Uterus (tissue), 4 donors: Measurements from ENCODE around the gene GSE1. TPM values are rescaled to one million over a fixed set of nuclear protein-coding genes. Genes with fewer than 3 reads are reported as not detected.

Experiments used
- DNase-seq, 2 donors: peaks; one replicate each; pipeline ENCODE4 v3.0.0-alpha.2; 2019 to 2020
- H3K27ac ChIP-seq, 2 donors: fragments of 200-600 bp; sonication (generic); 1 replicate in 1 of 2; 2 replicates in 1 of 2; pipeline ENCODE4 v1.5.1; 2016 to 2018
- H3K27me3 ChIP-seq, 2 donors: fragments of 200-600 bp; sonication (generic); one replicate each; pipeline ENCODE4 v1.5.1; 2018 to 2019; ENCODE audit warnings: control low read depth in 1 of 2
- H3K36me3 ChIP-seq, 2 donors: fragments of 200-600 bp; sonication (generic); one replicate each; pipeline ENCODE4 v1.5.1; 2019; ENCODE audit warnings: control low read depth in 1 of 2
- H3K4me1 ChIP-seq, 2 donors: fragments of 200-600 bp; sonication (generic); one replicate each; pipeline ENCODE4 v1.5.1; 2018 to 2019; ENCODE audit warnings: control low read depth in 1 of 2
- H3K4me3 ChIP-seq, 2 donors: fragments of 200-600 bp; sonication (generic); 1 replicate in 1 of 2; 2 replicates in 1 of 2; pipeline ENCODE4 v1.5.1; 2018 to 2019; ENCODE audit warnings: mild to moderate bottlenecking in 1 of 2
- H3K9me3 ChIP-seq, 2 donors: fragments of 200-600 bp; sonication (generic); one replicate each; pipeline ENCODE4 v1.5.1; 2019; ENCODE audit warnings: control low read depth in 1 of 2
- POLR2A ChIP-seq, 2 donors: fragments of 450-650 bp; IDR thresholded peaks; one replicate each; pipeline ENCODE4 v1.6.1; 2016; ENCODE audit warnings: antibody characterized with exemption in 2 of 2, mild to moderate bottlenecking in 1 of 2, moderate library complexity in 1 of 2
- intact Hi-C: fragments of 100-400 bp; cut with DNase I; formaldehyde crosslinking; loops from one replicate; pipeline ENCODE4 v1.15.1; 2023; ENCODE audit warnings: low total_unique reads
- total RNA-seq, 4 donors: library from RNA; depleted of rRNA in 3 of 4; stranded (reverse); fragments of >200 nt in 3 of 4; gene quantifications; one replicate each; pipeline versions ENCODE4 v1.1.0 to v1.2.4, GENCODE V29; 2014 to 2023
- TF ChIP-seq, protein P1 (sequence below), 4 experiments: fragments of 200-600 bp in 2 of 4; fragments of 450-650 bp in 2 of 4; sonication (generic) in 2 of 4; IDR thresholded peaks; one replicate each; pipeline ENCODE4 v1.5.1; 2016 to 2019; ENCODE audit warnings: antibody characterized with exemption in 4 of 4, mild to moderate bottlenecking in 2 of 4, moderate library complexity in 1 of 4
- donor health status: DM: yes; HTN: yes; CAD: no.

Gene GSE1
- total RNA-seq, 4 donors from 2014 or later, result 32.6 to 128 (median 73.9) TPM

DNA sequence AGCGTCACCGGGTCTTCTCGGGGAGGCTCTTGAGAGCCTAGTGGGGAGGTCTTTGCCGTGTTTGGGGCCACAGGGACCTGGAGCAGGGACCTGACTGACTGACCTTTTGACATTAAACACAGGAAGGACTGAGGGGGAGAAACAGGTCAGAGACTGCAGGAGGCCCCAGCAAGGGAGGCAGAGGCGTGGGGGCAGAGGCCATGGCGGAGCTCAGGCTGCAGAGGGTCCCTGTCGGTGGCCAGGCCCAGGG is 41.6 kb upstream of the GSE1 start:
- TF ChIP-seq, protein P1, sequence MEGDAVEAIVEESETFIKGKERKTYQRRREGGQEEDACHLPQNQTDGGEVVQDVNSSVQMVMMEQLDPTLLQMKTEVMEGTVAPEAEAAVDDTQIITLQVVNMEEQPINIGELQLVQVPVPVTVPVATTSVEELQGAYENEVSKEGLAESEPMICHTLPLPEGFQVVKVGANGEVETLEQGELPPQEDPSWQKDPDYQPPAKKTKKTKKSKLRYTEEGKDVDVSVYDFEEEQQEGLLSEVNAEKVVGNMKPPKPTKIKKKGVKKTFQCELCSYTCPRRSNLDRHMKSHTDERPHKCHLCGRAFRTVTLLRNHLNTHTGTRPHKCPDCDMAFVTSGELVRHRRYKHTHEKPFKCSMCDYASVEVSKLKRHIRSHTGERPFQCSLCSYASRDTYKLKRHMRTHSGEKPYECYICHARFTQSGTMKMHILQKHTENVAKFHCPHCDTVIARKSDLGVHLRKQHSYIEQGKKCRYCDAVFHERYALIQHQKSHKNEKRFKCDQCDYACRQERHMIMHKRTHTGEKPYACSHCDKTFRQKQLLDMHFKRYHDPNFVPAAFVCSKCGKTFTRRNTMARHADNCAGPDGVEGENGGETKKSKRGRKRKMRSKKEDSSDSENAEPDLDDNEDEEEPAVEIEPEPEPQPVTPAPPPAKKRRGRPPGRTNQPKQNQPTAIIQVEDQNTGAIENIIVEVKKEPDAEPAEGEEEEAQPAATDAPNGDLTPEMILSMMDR (IDR thresholded peaks at IDR 0.05), result no peak
- no peak for TF ChIP-seq POLR2A (IDR thresholded peaks at IDR 0.05)
- no peaks in the 10 kb centered on the region for H3K9me3 ChIP-seq
- intact Hi-C loops, result no loop called here

DNA sequence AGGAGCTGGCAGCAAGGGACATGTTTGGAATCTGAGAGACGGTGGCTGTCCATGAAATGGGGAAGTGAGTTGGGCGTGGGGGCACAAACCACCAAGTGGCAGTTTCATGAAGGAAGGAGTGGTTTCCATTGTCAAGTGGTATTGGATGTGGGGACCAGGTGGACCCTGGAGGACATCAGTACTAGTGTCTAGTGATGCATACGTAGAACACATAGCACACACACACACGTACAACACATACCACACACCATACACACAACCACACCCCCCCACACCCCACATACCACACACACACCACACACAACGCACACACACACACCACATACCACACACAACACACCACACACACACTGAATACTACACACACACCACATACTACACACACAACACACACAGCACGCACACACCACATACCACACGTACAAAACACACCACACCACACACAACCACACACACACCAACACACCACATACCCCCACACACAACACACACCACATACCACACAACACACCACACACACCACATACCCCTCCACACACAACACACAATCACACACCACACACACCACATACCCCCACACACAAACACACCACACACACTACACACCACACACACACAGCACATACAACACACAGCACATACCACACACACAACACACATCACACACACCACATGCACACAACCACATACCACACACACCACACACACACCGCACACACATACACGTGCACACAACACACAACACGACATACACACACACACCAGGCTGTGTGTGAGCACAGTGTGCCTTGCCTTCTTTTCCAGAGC is 41.1 kb upstream of the GSE1 start:
- no peaks in the 10 kb centered on the region for H3K27me3 ChIP-seq
- no peak overlapping the region for H3K27ac ChIP-seq
- DNase-seq, result no peak
- no peaks in the 10 kb centered on the region for H3K9me3 ChIP-seq
- no peaks in the 10 kb centered on the region for H3K36me3 ChIP-seq
- intact Hi-C loops, result no loop called here
- H3K4me3 ChIP-seq, result no peak overlapping the region
- peaks cover 0 to 18% of the 10 kb centered on the region in 2 donors for H3K4me1 ChIP-seq
- TF ChIP-seq POLR2A (IDR thresholded peaks at IDR 0.05), result no peak
- TF ChIP-seq, protein P1 (IDR thresholded peaks at IDR 0.05), result no peak

More for the DNA sequence above, 41.6 kb upstream of the GSE1 start:
- peaks cover 0 to 18% of the 10 kb centered on the region in 2 donors for H3K4me1 ChIP-seq
- H3K27ac ChIP-seq, result no peak overlapping the region
- H3K36me3 ChIP-seq, result no peaks in the 10 kb centered on the region
- no peak overlapping the region for H3K4me3 ChIP-seq
- H3K27me3 ChIP-seq, result no peaks in the 10 kb centered on the region
- DNase-seq, result no peak

DNA sequence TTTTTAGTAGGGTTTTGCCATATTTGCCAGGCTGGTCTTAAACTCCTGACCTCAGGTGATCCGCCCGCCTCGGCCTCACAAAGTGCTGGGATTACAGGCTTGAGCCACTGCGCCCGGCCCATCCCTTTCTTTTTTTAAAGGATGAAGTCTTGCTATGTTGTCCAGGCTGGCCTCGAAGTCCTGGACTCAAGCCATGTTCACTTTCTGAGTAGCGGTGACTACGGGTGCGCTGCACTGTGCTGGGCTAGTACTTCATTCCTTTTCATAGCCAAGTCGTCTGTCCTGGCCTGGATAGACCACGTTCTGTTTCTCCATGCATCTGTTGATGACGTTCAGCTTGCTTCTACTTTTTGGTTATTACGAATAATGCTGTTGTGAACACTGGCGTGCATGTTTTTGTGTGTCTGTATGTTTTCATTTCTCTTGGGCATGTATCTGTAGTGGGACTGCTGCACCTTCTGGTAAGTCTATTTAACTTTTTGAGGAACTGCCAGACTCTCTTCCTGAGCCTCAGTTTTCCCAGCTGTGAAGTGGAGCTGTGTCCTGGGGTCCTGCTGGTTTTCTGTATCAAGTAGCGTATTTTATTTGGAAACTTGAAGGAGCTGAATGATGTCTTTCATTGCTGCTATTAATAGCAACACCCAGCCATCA is 40.0 kb upstream of the GSE1 start:
- TF ChIP-seq POLR2A (IDR thresholded peaks at IDR 0.05), result no peak
- Histone ChIP-seq H3K27ac (peak overlapping the region; percentile 62 to 67), H3K4me1 (peaks cover 0 to 18% of the 10 kb centered on the region in 2 donors), H3K9me3 (no peaks in the 10 kb centered on the region), H3K4me3 (no peak overlapping the region), H3K27me3 (no peaks in the 10 kb centered on the region), H3K36me3 (no peaks in the 10 kb centered on the region)
- DNase-seq, result no peak
- intact Hi-C loops, result no loop called here

DNA sequence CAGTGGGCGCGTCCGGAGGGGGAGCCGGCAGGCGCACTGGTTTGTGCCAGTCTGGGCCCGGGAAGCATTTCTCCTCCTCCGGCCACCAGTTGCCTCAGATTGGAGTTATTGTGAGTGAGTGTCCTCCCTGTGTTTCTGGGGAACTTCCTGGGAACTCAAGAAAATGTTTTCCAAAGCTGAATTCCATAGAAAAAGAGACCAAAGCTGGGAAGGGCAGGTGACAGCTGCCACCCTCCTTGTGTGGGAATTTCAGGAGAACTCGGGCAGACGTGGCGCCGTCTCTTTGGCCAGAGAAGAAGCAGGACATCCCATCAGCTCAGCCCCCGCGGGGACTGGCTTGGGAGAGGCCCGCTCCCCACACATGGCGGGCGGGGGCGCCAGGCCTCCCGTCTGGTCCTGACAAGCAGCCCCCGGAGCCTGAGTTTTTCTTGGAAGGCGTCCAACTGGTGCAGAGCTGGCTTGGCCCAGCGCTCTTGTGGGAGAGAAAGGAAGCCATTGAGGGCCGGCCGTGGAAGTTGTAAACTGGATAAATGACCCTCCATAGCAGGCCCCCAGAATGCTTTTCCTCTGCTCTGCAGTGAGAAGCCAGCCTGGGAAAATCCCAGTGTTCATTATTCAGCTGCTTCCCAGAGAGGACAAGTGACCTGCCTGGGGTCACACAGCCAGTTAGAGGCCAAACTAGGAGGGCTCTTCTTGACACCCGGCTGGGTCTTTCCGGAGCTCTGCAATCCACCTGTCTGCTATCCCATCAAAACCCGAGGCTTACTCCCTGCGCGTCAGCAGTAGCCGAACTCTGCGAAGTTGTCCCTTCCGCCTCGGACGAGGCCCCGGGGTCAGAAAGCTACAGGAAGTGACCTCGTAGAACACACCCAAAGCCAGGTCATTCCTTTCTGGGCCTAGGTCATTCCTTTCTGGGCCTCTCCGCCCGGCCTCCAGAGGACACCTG is 39.2 kb upstream of the GSE1 start:
- no peak for TF ChIP-seq POLR2A (IDR thresholded peaks at IDR 0.05)
- TF ChIP-seq, protein P1 (IDR thresholded peaks at IDR 0.05), result no peak
- peaks cover 0 to 18% of the 10 kb centered on the region in 2 donors for H3K4me1 ChIP-seq
- H3K27ac ChIP-seq, result peak overlapping the region; percentile 62 to 67
- H3K4me3 ChIP-seq, result peak overlapping the region in 1 of 2 donors; percentile 13
- no peaks in the 10 kb centered on the region for H3K27me3 ChIP-seq
- H3K36me3 ChIP-seq, result no peaks in the 10 kb centered on the region
- intact Hi-C loops, result no loop called here
- H3K9me3 ChIP-seq, result no peaks in the 10 kb centered on the region
- peak; percentile 77 to 78 for DNase-seq

DNA sequence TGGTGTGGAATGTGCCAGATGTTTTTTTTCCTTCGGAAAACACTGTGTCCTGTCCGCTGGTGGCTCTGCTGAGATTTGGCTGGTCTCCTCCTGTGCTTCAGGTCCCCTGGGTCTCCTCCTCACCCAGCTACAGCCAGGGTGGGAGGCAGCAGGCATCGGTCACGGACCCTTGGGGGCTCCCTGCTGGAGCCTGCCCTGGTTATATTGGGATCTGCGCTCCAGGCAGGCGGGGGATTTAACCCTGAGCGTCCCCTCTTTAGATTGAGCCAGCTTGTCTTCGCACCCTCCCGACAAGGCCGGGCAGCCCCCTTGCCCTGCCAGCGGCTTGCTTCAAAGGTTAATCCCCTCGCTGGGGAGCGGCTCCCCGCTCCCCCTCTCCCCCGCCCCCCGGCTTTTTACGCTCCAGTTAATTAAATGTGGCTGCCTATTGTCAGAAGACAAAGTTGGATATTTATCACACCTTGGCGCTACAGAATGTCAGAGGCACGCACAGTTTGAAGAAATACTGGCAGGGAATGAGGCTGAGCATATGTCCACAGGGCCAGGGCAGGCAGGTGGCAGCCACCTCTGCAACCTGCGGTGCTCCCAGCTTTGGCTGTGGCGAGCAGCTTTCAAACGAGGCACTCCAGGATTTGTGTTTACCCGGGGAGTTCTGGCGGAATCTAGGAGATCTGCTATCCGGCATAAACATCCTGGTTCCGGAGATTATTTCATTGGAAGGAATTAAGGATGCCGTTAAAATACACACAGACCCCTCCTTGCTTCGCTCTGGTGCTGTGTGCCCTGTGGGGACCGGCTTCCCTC is 38.2 kb upstream of the GSE1 start:
- H3K4me1 ChIP-seq, result peaks cover 0 to 18% of the 10 kb centered on the region in 2 donors
- H3K36me3 ChIP-seq, result no peaks in the 10 kb centered on the region
- H3K27ac ChIP-seq, result peak overlapping the region; percentile 62 to 67
- H3K9me3 ChIP-seq, result no peaks in the 10 kb centered on the region
- H3K27me3 ChIP-seq, result no peaks in the 10 kb centered on the region
- intact Hi-C loops, result no loop called here
- DNase-seq, result no peak
- no peak overlapping the region for H3K4me3 ChIP-seq
- TF ChIP-seq, protein P1 (IDR thresholded peaks at IDR 0.05), result no peak
- no peak for TF ChIP-seq POLR2A (IDR thresholded peaks at IDR 0.05)
